DND-41 (cell line): ENCODE results near the gene PLAAT5.

ENCODE experiments used
- ATAC-seq: fragments of 200-7000 bp; cut with Tn5 transposase; 3 replicates; pipeline ENCODE4 v1.9.1; 2021; ENCODE audit warnings: low read depth; ENCODE audit not compliant: insufficient read depth
- DNase-seq: peaks from one replicate; pipeline ENCODE4 v3.0.0-alpha.2; 2020
- H2AFZ ChIP-seq: 2 replicates; pipeline ENCODE4 v1.6.0; 2012; ENCODE audit warnings: low read depth, low read length
- H3K27ac ChIP-seq: 2 replicates; pipeline ENCODE4 v1.5.1; 2012; ENCODE audit warnings: low read length, inconsistent platforms
- H3K27me3 ChIP-seq: fragments of 200-600 bp; sonication (generic); 2 replicates; pipeline ENCODE4 v1.6.0; 2012; ENCODE audit warnings: low read length, mild to moderate bottlenecking, inconsistent platforms; ENCODE audit not compliant: insufficient read depth, poor library complexity
- H3K36me3 ChIP-seq: 2 replicates; pipeline ENCODE4 v1.5.1; 2012; ENCODE audit warnings: low read length, inconsistent platforms; ENCODE audit not compliant: insufficient read depth
- H3K4me1 ChIP-seq: 2 replicates; pipeline ENCODE4 v1.5.1; 2012; ENCODE audit warnings: mild to moderate bottlenecking, low read length; ENCODE audit not compliant: insufficient read depth
- H3K4me2 ChIP-seq: 2 replicates; pipeline ENCODE4 v1.6.0; 2012; ENCODE audit warnings: mild to moderate bottlenecking, moderate library complexity, low read length, inconsistent platforms; ENCODE audit not compliant: insufficient read depth
- H3K4me3 ChIP-seq, 2 experiments: fragments of 200-600 bp in 1 of 2; shearing (Covaris generic) in 1 of 2; 2 replicates each; pipeline ENCODE4 v1.5.1; 2012 to 2016; ENCODE audit warnings: inconsistent platforms in 2 of 2, low read length in 2 of 2, mild to moderate bottlenecking in 2 of 2, low read depth in 1 of 2, moderate library complexity in 1 of 2
- H3K79me2 ChIP-seq: 2 replicates; pipeline ENCODE4 v1.6.0; 2012; ENCODE audit warnings: low read length, inconsistent platforms; ENCODE audit not compliant: insufficient read depth
- H3K9ac ChIP-seq: 2 replicates; pipeline ENCODE4 v1.6.0; 2012; ENCODE audit warnings: low read depth, mild to moderate bottlenecking, inconsistent platforms, low read length, moderate library complexity
- H3K9me3 ChIP-seq: 2 replicates; pipeline ENCODE4 v1.5.1; 2012; ENCODE audit warnings: low read length, moderate library complexity, mild to moderate bottlenecking, inconsistent platforms; ENCODE audit not compliant: insufficient read depth, severe bottlenecking
- H4K20me1 ChIP-seq: 2 replicates; pipeline ENCODE4 v1.6.0; 2012; ENCODE audit warnings: low read length; ENCODE audit not compliant: insufficient read depth
- EZH2 ChIP-seq: IDR thresholded peaks from 3 replicates; pipeline ENCODE4 v1.6.1; 2012; ENCODE audit warnings: borderline replicate concordance, low read depth, mild to moderate bottlenecking, moderate library complexity, low read length, inconsistent platforms; ENCODE audit not compliant: severe bottlenecking
- TF ChIP-seq, protein P1 (sequence below): IDR thresholded peaks from 2 replicates; pipeline ENCODE4 v1.5.1; 2012; ENCODE audit warnings: borderline replicate concordance, low read length, moderate library complexity, mild to moderate bottlenecking; ENCODE audit not compliant: poor library complexity, severe bottlenecking; ENCODE audit errors: extremely low read depth

PLAAT5 gene

DNA sequence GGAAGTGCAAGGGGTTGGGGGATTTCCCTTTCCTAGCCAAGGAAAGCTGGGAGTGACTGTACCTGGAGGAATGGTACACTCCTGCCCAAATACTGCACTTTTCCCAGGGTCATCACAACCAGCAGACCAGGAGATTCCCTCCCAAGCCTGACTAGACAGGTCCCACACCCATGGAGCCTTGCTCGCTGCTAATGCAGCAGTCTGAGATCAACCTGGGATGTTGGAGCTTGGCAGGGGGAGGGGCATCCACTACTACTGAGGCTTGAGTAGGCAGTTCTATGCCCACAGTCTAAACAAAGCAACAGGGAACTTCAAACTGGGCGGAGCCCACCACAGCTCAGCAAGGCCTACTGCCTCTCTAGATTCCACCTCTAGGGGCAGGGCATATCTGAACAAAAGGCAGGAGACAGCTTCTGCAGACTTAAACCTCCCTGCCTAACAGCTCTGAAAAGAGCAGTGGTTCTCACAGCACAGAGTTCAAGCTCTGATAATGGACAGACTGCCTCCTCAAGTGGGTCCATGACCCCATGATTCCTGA is 62.9 kb downstream of the PLAAT5 start:
- no peaks in the 10 kb centered on the region for H3K27me3 ChIP-seq
- no peaks in the 10 kb centered on the region for H3K4me1 ChIP-seq
- H2AFZ ChIP-seq: no peak overlapping the region
- ATAC-seq (no peak), DNase-seq (peak; percentile 8)
- H3K9me3 ChIP-seq: no peaks in the 10 kb centered on the region
- H3K9ac ChIP-seq: no peak overlapping the region
- H3K4me3 ChIP-seq: no peak overlapping the region
- H3K36me3 ChIP-seq: no peaks in the 10 kb centered on the region
- no peak overlapping the region for H3K27ac ChIP-seq
- H3K4me2 ChIP-seq: no peak overlapping the region
- TF ChIP-seq, protein P1, sequence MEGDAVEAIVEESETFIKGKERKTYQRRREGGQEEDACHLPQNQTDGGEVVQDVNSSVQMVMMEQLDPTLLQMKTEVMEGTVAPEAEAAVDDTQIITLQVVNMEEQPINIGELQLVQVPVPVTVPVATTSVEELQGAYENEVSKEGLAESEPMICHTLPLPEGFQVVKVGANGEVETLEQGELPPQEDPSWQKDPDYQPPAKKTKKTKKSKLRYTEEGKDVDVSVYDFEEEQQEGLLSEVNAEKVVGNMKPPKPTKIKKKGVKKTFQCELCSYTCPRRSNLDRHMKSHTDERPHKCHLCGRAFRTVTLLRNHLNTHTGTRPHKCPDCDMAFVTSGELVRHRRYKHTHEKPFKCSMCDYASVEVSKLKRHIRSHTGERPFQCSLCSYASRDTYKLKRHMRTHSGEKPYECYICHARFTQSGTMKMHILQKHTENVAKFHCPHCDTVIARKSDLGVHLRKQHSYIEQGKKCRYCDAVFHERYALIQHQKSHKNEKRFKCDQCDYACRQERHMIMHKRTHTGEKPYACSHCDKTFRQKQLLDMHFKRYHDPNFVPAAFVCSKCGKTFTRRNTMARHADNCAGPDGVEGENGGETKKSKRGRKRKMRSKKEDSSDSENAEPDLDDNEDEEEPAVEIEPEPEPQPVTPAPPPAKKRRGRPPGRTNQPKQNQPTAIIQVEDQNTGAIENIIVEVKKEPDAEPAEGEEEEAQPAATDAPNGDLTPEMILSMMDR: peak; percentile 14
- TF ChIP-seq EZH2: no peak
- H3K79me2 ChIP-seq: no peaks in the 10 kb centered on the region
- H4K20me1 ChIP-seq: no peaks in the 10 kb centered on the region

GRCh38 chr11:63417174-63417852 is 73.7 kb downstream of the PLAAT5 start:
- no peak for DNase-seq
- ATAC-seq: no peak
- H3K27ac ChIP-seq: no peak overlapping the region

More at GRCh38 chr11:63417174-63417852, 73.7 kb downstream of the PLAAT5 start:
- no peak overlapping the region for H3K4me3 ChIP-seq
- H3K27me3 ChIP-seq: peaks cover 8% of the 10 kb centered on the region
- H3K9me3 ChIP-seq: no peaks in the 10 kb centered on the region
- no peaks in the 10 kb centered on the region for H3K36me3 ChIP-seq
- H4K20me1 ChIP-seq: no peaks in the 10 kb centered on the region
- H3K79me2 ChIP-seq: no peaks in the 10 kb centered on the region
- H3K4me2 ChIP-seq: no peak overlapping the region
- TF ChIP-seq, protein P1: no peak
- no peak for TF ChIP-seq EZH2
- no peak overlapping the region for H3K9ac ChIP-seq
- H3K4me1 ChIP-seq: no peaks in the 10 kb centered on the region
- no peak overlapping the region for H2AFZ ChIP-seq
